Stimulated activated CD8-positive, alpha-beta memory T cell treated with anti-CD3 and anti-CD28 coated beads, Interleukin-15, amount 100 ng/mL, for 48 hours (primary cell): ENCODE results near the gene CRADD.

Source experiments
- DNase-seq, 2 donors: peaks; one replicate each; pipeline ENCODE4 v3.0.0-alpha.2; 2020; ENCODE audit warnings: low read depth in 2 of 2

The CRADD gene

GRCh38 chr12:93671044-93671443 lies 6.1 kb upstream of the CRADD start:
- DNase-seq = no peak

- DNase-seq = no peak
Measured at GRCh38 chr12:93673084-93673483, 4.1 kb upstream of the CRADD start.

- no peak for DNase-seq
Measured at GRCh38 chr12:93674386-93674785, 2.8 kb upstream of the CRADD start.

- no peak for DNase-seq
Measured at GRCh38 chr12:93676408-93677194, 574 bp upstream of the CRADD start.

- DNase-seq = no peak
Measured at GRCh38 chr12:93678779-93679178, 1.6 kb downstream of the CRADD start.

GRCh38 chr12:93679308-93679925 lies 2.2 kb downstream of the CRADD start:
- DNase-seq = no peak

GRCh38 chr12:93680006-93680405 lies 2.8 kb downstream of the CRADD start:
- no peak for DNase-seq

- DNase-seq = no peak
Measured at GRCh38 chr12:93682846-93683261, 5.7 kb downstream of the CRADD start.

- DNase-seq = no peak
Measured at GRCh38 chr12:93683410-93683809, 6.2 kb downstream of the CRADD start.

GRCh38 chr12:93684716-93685115 lies 7.5 kb downstream of the CRADD start:
- no peak for DNase-seq

- no peak for DNase-seq
Measured at GRCh38 chr12:93686572-93687356, 9.6 kb downstream of the CRADD start.

GRCh38 chr12:93689076-93689834 lies 12.1 kb downstream of the CRADD start:
- no peak for DNase-seq

- DNase-seq = no peak
Measured at GRCh38 chr12:93696462-93696861, 19.3 kb downstream of the CRADD start.

GRCh38 chr12:93698307-93699092 lies 21.3 kb downstream of the CRADD start:
- no peak for DNase-seq

- DNase-seq = no peak
Measured at GRCh38 chr12:93699271-93700145, 22.3 kb downstream of the CRADD start.

GRCh38 chr12:93702707-93703315 lies 25.6 kb downstream of the CRADD start:
- no peak for DNase-seq

GRCh38 chr12:93704122-93704521 lies 26.9 kb downstream of the CRADD start:
- DNase-seq = no peak

- DNase-seq = no peak
Measured at GRCh38 chr12:93704625-93705024, 27.4 kb downstream of the CRADD start.

GRCh38 chr12:93705237-93705636 lies 28.1 kb downstream of the CRADD start:
- no peak for DNase-seq

- DNase-seq = no peak
Measured at GRCh38 chr12:93706387-93706786, 29.2 kb downstream of the CRADD start.
